PC-3 (cell line): ENCODE results near the gene COG5.

Source experiments
- EZH2 ChIP-seq: fragments of 300-600 bp; sonication (generic); IDR thresholded peaks from one replicate; pipeline ENCODE4 v1.6.1; 2017; ENCODE audit warnings: antibody characterized with exemption, mild to moderate bottlenecking, low read length; ENCODE audit not compliant: unreplicated experiment
- TF ChIP-seq, protein P1 (sequence below): fragments of 300-600 bp; sonication (generic); conservative IDR thresholded peaks from 2 replicates; pipeline ENCODE4 v1.5.1; 2017; ENCODE audit warnings: antibody characterized with exemption, low read depth, mild to moderate bottlenecking, low read length

DNA sequence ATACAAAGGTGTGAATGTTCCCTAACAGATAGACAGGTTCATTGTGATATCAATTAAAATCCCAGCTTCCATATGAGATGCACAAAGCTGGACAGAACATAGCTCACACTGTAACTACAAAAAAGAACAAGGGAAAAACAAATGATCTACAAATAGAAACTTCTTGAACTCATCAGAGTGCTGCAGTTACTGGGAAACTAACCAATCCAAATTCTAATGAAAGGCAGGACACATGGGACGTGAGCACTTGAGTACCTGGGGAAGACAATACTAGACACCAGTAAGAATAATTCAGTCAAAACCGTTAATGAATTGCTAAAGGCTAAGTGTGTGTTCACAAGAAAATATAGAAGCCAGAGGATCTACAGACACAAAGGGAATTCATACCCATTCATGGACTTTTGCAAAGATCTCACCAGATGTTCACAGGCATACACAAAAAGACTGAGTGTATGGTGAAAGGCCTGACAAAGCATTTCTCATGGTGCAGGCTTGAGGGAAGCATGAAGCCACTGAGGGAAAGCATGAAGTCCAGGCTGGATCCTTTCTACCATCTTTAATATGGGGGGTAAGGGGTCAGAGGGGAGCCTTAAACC is 101.7 kb downstream of the COG5 start:
- TF ChIP-seq, protein P1, sequence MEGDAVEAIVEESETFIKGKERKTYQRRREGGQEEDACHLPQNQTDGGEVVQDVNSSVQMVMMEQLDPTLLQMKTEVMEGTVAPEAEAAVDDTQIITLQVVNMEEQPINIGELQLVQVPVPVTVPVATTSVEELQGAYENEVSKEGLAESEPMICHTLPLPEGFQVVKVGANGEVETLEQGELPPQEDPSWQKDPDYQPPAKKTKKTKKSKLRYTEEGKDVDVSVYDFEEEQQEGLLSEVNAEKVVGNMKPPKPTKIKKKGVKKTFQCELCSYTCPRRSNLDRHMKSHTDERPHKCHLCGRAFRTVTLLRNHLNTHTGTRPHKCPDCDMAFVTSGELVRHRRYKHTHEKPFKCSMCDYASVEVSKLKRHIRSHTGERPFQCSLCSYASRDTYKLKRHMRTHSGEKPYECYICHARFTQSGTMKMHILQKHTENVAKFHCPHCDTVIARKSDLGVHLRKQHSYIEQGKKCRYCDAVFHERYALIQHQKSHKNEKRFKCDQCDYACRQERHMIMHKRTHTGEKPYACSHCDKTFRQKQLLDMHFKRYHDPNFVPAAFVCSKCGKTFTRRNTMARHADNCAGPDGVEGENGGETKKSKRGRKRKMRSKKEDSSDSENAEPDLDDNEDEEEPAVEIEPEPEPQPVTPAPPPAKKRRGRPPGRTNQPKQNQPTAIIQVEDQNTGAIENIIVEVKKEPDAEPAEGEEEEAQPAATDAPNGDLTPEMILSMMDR = no peak
- TF ChIP-seq EZH2 = no peak
